ENCODE results near the gene LSM3.

- no peak for TF ChIP-seq CTCF (IDR thresholded peaks at IDR 0.05)
- no peak for TF ChIP-seq POLR2A (IDR thresholded peaks at IDR 0.05)
Measured at GRCh38 chr3:14206548-14207177, 28.0 kb downstream of the LSM3 start.
